ENCODE measurements around the gene ABHD10. TPM values are rescaled to one million over a fixed set of nuclear protein-coding genes. Genes with fewer than 3 reads are reported as not detected.

Gene ABHD10
- total RNA-seq, 1 donor from 2014 or later: 39.5 TPM

DNA sequence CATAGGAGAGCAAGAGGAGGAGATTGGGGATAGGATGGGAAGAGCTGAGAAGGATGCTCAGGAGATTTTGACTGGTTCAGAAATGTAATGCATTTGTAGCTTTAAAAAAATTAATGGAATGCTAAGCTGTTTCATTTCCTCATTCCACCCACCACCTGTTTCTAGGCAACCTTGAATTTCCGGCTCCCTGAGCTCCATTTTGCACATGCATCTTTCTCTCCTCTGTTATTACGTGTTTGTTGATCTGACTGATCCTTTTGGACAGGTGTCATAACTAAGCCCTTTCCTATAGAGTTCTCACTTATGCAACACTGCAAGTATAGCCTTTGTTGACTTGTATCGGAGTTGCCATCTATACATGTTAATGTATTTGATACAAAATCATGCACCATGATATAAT, 60.0 kb downstream of the ABHD10 start:
- H3K27me3 Mint-ChIP-seq: peaks cover 8% of the 10 kb centered on the region

DNA sequence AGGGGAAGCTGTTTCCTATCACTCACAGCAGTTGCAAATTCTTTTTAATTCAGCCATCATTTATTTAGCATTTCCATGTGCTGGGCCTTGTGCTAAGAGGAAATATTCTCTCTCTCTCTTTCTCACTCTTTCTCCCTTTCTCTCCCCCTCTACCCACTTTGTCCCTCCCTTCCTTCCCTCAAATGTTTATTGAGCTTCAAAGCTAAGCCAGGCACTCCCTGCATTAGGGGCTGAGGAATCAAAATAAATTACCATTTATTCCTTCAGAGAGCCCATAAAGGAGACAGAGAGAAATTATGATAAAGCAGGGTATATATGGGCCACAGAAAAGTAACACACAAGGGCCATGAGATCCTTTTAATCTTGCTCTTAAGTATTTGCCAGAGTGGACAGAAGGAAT, 62.5 kb downstream of the ABHD10 start:
- Mint-ChIP-seq H3K27me3 (peaks cover 6% of the 10 kb centered on the region), H3K4me3 (no peak overlapping the region), H3K9me3 (no peaks in the 10 kb centered on the region), H3K27ac (no peak overlapping the region), H3K4me1 (no peaks in the 10 kb centered on the region), H3K36me3 (ENCODE audit: low read depth) (no peaks in the 10 kb centered on the region)
- intact Hi-C loops (cut with micrococcal nuclease): no loop called here
- DNase-seq: no peak

More for the DNA sequence above, 60.0 kb downstream of the ABHD10 start:
- intact Hi-C loops (cut with micrococcal nuclease): no loop called here
- H3K36me3 Mint-ChIP-seq (ENCODE audit: low read depth): no peaks in the 10 kb centered on the region
- H3K4me3 Mint-ChIP-seq: no peak overlapping the region
- H3K9me3 Mint-ChIP-seq: no peaks in the 10 kb centered on the region
- H3K27ac Mint-ChIP-seq: no peak overlapping the region
- no peak for DNase-seq
- H3K4me1 Mint-ChIP-seq: no peaks in the 10 kb centered on the region

DNA sequence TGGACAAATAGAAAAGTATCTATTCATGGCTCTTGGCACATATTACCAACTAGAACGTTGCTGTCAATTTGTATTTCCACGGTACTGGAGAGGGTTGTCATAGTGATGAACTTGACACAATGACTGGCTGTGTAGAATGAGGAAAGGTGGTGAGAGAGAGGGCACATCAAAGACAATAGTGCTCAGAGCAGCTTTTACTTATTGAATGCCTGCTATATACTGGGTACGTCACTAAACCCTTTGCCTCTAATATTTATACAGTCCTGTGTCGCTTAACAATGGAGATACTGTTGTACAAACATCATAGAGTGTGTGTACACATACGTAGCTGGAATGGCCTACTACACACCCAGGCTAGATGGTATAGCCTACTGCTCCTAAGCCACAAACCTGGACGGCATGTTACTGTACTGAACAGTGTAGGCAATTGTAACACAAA, 64.0 kb downstream of the ABHD10 start:
- DNase-seq: no peak
- Mint-ChIP-seq H3K27ac (no peak overlapping the region), H3K27me3 (peaks cover 6% of the 10 kb centered on the region), H3K36me3 (ENCODE audit: low read depth) (no peaks in the 10 kb centered on the region), H3K4me3 (no peak overlapping the region), H3K4me1 (peaks cover 5% of the 10 kb centered on the region), H3K9me3 (no peaks in the 10 kb centered on the region)
- intact Hi-C loops (cut with micrococcal nuclease): loop anchor here (1.0 kb wide), 3 partner anchors 30 to 326 kb away; no protein-coding TSS in a partner anchor

Other genes with a start within 250 kb of the ABHD10 start
- gene PHLDB2, start 119.8 kb upstream of the ABHD10 start, total RNA-seq: 0.45 and 0.98 TPM in 2 replicates
- gene TAGLN3, start 19.9 kb downstream of the ABHD10 start, total RNA-seq: 0.33 and 0.44 TPM in 2 replicates
- not detected in 2 replicates for gene TMPRSS7, start 55.7 kb downstream of the ABHD10 start, total RNA-seq
- gene C3orf52, start 107.4 kb downstream of the ABHD10 start, total RNA-seq: 13.0 and 14.2 TPM in 2 replicates
- gene GCSAM, start 154.2 kb downstream of the ABHD10 start, total RNA-seq: 1.6 and 1.7 TPM in 2 replicates

Measured in activated CD4-positive, alpha-beta T cell treated with anti-CD3 and anti-CD28 coated beads, Interleukin-2, amount 10 ng/mL, durations not matched to agents 24 days and 14 days (primary cell).